DND-41 (cell line): ENCODE data around the gene SLC4A11.

Experiments used
- EZH2 ChIP-seq: IDR thresholded peaks from 3 replicates; pipeline ENCODE4 v1.6.1; 2012; ENCODE audit warnings: borderline replicate concordance, low read depth, mild to moderate bottlenecking, moderate library complexity, low read length, inconsistent platforms; ENCODE audit not compliant: severe bottlenecking
- TF ChIP-seq, protein P1 (sequence below): IDR thresholded peaks from 2 replicates; pipeline ENCODE4 v1.5.1; 2012; ENCODE audit warnings: borderline replicate concordance, low read length, moderate library complexity, mild to moderate bottlenecking; ENCODE audit not compliant: poor library complexity, severe bottlenecking; ENCODE audit errors: extremely low read depth

DNA sequence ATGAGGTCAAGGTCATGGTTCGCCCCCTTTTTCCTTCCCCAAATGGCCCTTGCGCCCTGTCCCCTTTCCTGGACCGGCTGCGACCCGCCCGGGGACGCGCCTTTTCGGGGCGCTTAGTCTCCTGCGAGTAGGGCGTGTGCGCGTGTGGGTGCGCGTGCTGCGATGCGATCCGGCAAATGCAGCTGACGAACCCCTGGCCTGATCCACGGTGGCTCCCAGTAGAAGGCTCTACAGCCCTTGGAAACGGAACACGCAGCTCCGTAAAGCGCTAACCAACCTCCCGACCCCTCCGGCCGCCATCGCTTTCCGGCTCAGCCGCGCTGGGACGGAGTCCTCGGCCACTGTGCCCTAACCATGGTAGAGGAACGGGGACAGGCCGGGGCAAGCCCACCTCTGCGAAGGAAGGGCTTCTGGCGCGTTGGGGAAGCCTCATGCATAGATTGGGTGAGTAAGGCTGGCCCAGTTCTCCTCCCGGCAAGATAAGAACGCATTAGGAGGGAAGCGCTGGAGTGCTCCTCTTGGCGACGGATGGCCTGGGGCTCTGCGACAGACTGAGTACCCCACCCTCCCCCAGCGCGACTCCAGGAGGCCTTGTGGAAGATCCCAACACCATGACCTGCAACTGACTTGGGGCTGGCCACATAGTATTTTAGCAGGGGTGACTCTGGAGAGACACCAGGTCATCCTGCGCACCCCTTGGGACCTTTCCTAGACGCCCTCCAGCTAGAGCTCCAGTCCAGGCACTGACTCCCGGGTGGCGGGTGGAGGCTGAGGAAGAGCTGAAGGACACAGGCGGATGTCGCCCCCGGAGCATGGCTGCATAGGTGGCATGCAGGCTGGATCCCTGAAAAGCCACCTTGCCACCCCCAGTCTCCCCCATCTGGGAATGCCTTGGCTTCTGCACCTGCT, 1.1 kb upstream of the SLC4A11 start:
- TF ChIP-seq, protein P1, sequence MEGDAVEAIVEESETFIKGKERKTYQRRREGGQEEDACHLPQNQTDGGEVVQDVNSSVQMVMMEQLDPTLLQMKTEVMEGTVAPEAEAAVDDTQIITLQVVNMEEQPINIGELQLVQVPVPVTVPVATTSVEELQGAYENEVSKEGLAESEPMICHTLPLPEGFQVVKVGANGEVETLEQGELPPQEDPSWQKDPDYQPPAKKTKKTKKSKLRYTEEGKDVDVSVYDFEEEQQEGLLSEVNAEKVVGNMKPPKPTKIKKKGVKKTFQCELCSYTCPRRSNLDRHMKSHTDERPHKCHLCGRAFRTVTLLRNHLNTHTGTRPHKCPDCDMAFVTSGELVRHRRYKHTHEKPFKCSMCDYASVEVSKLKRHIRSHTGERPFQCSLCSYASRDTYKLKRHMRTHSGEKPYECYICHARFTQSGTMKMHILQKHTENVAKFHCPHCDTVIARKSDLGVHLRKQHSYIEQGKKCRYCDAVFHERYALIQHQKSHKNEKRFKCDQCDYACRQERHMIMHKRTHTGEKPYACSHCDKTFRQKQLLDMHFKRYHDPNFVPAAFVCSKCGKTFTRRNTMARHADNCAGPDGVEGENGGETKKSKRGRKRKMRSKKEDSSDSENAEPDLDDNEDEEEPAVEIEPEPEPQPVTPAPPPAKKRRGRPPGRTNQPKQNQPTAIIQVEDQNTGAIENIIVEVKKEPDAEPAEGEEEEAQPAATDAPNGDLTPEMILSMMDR = no peak
- no peak for TF ChIP-seq EZH2
